Common myeloid progenitor, CD34-positive (primary cell): ENCODE data around the gene TK2.
A peak's percentile ranks its signal among the peaks of the same experiment; 100 is the strongest.

ENCODE experiments used
- CTCF ChIA-PET: fragments of 350-600 bp; sonication (Branson Sonifier 250); formaldehyde crosslinking; loops from one replicate; lab custom pipeline; 2021; ENCODE audit warnings: antibody characterized with exemption; lab: Charles Lee
- POLR2A ChIA-PET: fragments of 350-600 bp; sonication (Branson Sonifier 250); formaldehyde crosslinking; loops from one replicate; lab custom pipeline; 2021; ENCODE audit warnings: antibody characterized with exemption; lab: Charles Lee
- DNase-seq, 3 donors: peaks; one replicate each; pipeline versions ENCODE4 v3.0.0 to v3.0.0-alpha.2; 2013
- H3K27ac ChIP-seq, 2 experiments: 1 replicate in 1 of 2; 2 replicates in 1 of 2; pipeline ENCODE4 v1.7.0; 2013; ENCODE audit warnings: inconsistent platforms in 2 of 2, low read length in 2 of 2, mild to moderate bottlenecking in 2 of 2, low read depth in 1 of 2, moderate library complexity in 1 of 2; ENCODE audit not compliant: severe bottlenecking in 2 of 2, insufficient read depth in 1 of 2, poor library complexity in 1 of 2
- H3K27me3 ChIP-seq, 5 experiments: replicated peaks in 2 of 5; 1 replicate in 3 of 5; 2 replicates in 2 of 5; pipeline versions ENCODE4 v1.6.1 to v1.7.0; 2013; ENCODE audit warnings: low read length in 4 of 5, mild to moderate bottlenecking in 2 of 5, moderate library complexity in 2 of 5, inconsistent platforms in 1 of 5; ENCODE audit not compliant: insufficient read depth in 5 of 5, control insufficient read depth in 4 of 5
- H3K36me3 ChIP-seq, 4 experiments: 1 replicate in 2 of 4; 2 replicates in 2 of 4; pipeline versions ENCODE4 v1.6.1 to v1.7.0; 2013; ENCODE audit warnings: low read length in 3 of 4, control low read depth in 1 of 4, mild to moderate bottlenecking in 1 of 4; ENCODE audit not compliant: control insufficient read depth in 4 of 4, insufficient read depth in 4 of 4
- H3K4me1 ChIP-seq, 4 experiments: 1 replicate in 3 of 4; 2 replicates in 1 of 4; pipeline versions ENCODE4 v1.6.1 to v1.7.1; 2013; ENCODE audit warnings: low read length in 3 of 4, mild to moderate bottlenecking in 3 of 4, control low read depth in 1 of 4, inconsistent platforms in 1 of 4, moderate library complexity in 1 of 4; ENCODE audit not compliant: control insufficient read depth in 4 of 4, insufficient read depth in 4 of 4; ENCODE audit errors: control extremely low read depth in 1 of 4
- H3K4me3 ChIP-seq, 7 experiments: 1 replicate in 4 of 7; 2 replicates in 3 of 7; pipeline versions ENCODE4 v1.5.1 to v1.7.0; 2013; ENCODE audit warnings: mild to moderate bottlenecking in 7 of 7, low read length in 6 of 7, moderate library complexity in 6 of 7, inconsistent platforms in 2 of 7, low read depth in 2 of 7, control low read depth in 1 of 7; ENCODE audit not compliant: insufficient read depth in 4 of 7, control insufficient read depth in 1 of 7; ENCODE audit errors: extremely low read depth in 1 of 7
- H3K9me3 ChIP-seq, 5 experiments: 1 replicate in 4 of 5; 2 replicates in 1 of 5; pipeline versions ENCODE4 v1.6.1 to v1.7.1; 2013; ENCODE audit warnings: low read length in 4 of 5, mild to moderate bottlenecking in 2 of 5, inconsistent platforms in 1 of 5, low read depth in 1 of 5, moderate library complexity in 1 of 5; ENCODE audit not compliant: control insufficient read depth in 4 of 5, insufficient read depth in 2 of 5; ENCODE audit errors: control extremely low read depth in 1 of 5
- WGBS: methylation state at CpG from one replicate; pipeline ENCODE4 v1.1.5; 2013; ENCODE audit not compliant: insufficient coverage; 5-methylcytosine and 5-hydroxymethylcytosine counted together

The TK2 gene

GRCh38 chr16:66486199-66486772 lies 63.6 kb downstream of the TK2 start:
- H3K27me3 ChIP-seq = peaks cover 0 to 2% (median 0%) of the 10 kb centered on the region in 5 experiments
- over 99% methylated on average over 8 of the region's 12 CpGs for WGBS
- POLR2A ChIA-PET = no interaction called here
- CTCF ChIA-PET = interaction anchor here (1.1 to 14.1 kb wide), 8 partner anchors 10 to 149 kb away, joined by 3 to 92 read pairs (median 6); partner anchors contain the start of gene CMTM2
- H3K4me1 ChIP-seq = peaks cover 3 to 25% (median 22%) of the 10 kb centered on the region in 4 experiments
- no peak overlapping the region for H3K27ac ChIP-seq
- no peaks in the 10 kb centered on the region for H3K36me3 ChIP-seq
- no peak overlapping the region for H3K4me3 ChIP-seq
- DNase-seq = no peak
- H3K9me3 ChIP-seq = no peaks in the 10 kb centered on the region

GRCh38 chr16:66485376-66485775 lies 64.5 kb downstream of the TK2 start:
- CTCF ChIA-PET = interaction anchor here (0.9 to 14.1 kb wide), 6 partner anchors 9 to 123 kb away, joined by 3 to 92 read pairs (median 4); no protein-coding TSS in a partner anchor
- H3K36me3 ChIP-seq = no peaks in the 10 kb centered on the region
- peaks cover 3 to 18% (median 13%) of the 10 kb centered on the region in 4 experiments for H3K4me1 ChIP-seq
- H3K9me3 ChIP-seq = no peaks in the 10 kb centered on the region
- peaks cover 0 to 2% (median 0%) of the 10 kb centered on the region in 5 experiments for H3K27me3 ChIP-seq
- DNase-seq = no peak
- POLR2A ChIA-PET = no interaction called here
- whole genome bisulfite sequencing = 100% methylated on average over 6 of the region's 6 CpGs
- no peak overlapping the region for H3K27ac ChIP-seq
- no peak overlapping the region for H3K4me3 ChIP-seq

GRCh38 chr16:66484453-66485213 lies 65.3 kb downstream of the TK2 start:
- H3K27me3 ChIP-seq = peaks cover 0 to 2% (median 0%) of the 10 kb centered on the region in 5 experiments
- no peak overlapping the region for H3K4me3 ChIP-seq
- POLR2A ChIA-PET = no interaction called here
- H3K36me3 ChIP-seq = no peaks in the 10 kb centered on the region
- CTCF ChIA-PET = interaction anchor here (0.9 to 14.1 kb wide), 6 partner anchors 8 to 124 kb away, joined by 3 to 92 read pairs (median 4); no protein-coding TSS in a partner anchor
- no peak for DNase-seq
- WGBS = 91% methylated on average over 15 of the region's 15 CpGs
- H3K4me1 ChIP-seq = peaks cover 3 to 18% (median 12%) of the 10 kb centered on the region in 4 experiments
- no peak overlapping the region for H3K27ac ChIP-seq
- no peaks in the 10 kb centered on the region for H3K9me3 ChIP-seq

- CTCF ChIA-PET = interaction anchor here (1.0 to 14.1 kb wide), 8 partner anchors 7 to 124 kb away, joined by 3 to 92 read pairs (median 4); no protein-coding TSS in a partner anchor
- Histone ChIP-seq H3K4me1 (peaks cover 3 to 21% (median 14%) of the 10 kb centered on the region in 4 experiments), H3K27me3 (no peaks in the 10 kb centered on the region), H3K36me3 (no peaks in the 10 kb centered on the region), H3K4me3 (no peak overlapping the region), H3K9me3 (no peaks in the 10 kb centered on the region), H3K27ac (no peak overlapping the region)
- peak; percentile 69 to 82 (median 79) for DNase-seq
- POLR2A ChIA-PET = no interaction called here
- WGBS = 47% methylated on average over 13 of the region's 14 CpGs
These were observed 66.1 kb downstream of the TK2 start for GRCh38 chr16:66483689-66484452.

GRCh38 chr16:66481943-66482390 lies 68.0 kb downstream of the TK2 start:
- Histone ChIP-seq H3K27me3 (no peaks in the 10 kb centered on the region), H3K27ac (no peak overlapping the region), H3K36me3 (no peaks in the 10 kb centered on the region), H3K4me1 (peaks cover 3 to 13% (median 10%) of the 10 kb centered on the region in 4 experiments), H3K4me3 (no peak overlapping the region), H3K9me3 (no peaks in the 10 kb centered on the region)
- WGBS = 95% methylated on average over 6 of the region's 7 CpGs
- no peak for DNase-seq
- POLR2A ChIA-PET = no interaction called here
- CTCF ChIA-PET = interaction anchor here (0.8 to 14.1 kb wide), 6 partner anchors 9 to 108 kb away, joined by 3 to 92 read pairs (median 3); no protein-coding TSS in a partner anchor

GRCh38 chr16:66481081-66481942 lies 68.6 kb downstream of the TK2 start:
- Histone ChIP-seq H3K27ac (no peak overlapping the region), H3K9me3 (no peaks in the 10 kb centered on the region), H3K36me3 (no peaks in the 10 kb centered on the region), H3K27me3 (no peaks in the 10 kb centered on the region), H3K4me3 (no peak overlapping the region), H3K4me1 (peaks cover 3 to 7% (median 6%) of the 10 kb centered on the region in 4 experiments)
- no peak for DNase-seq
- WGBS = 94% methylated on average over 18 of the region's 25 CpGs
- ChIA-PET CTCF (interaction anchor here (1.2 to 14.1 kb wide), 6 partner anchors 10 to 124 kb away, joined by 3 to 92 read pairs (median 4); no protein-coding TSS in a partner anchor), POLR2A (no interaction called here)
